Chondrocyte (in vitro differentiated cells): ENCODE data around the gene GGNBP2. TPM values are rescaled to one million over a fixed set of nuclear protein-coding genes. Genes with fewer than 3 reads are reported as not detected.

Experiments
- DNase-seq: peaks from one replicate; pipeline ENCODE4 v3.0.0; 2021; ENCODE audit warnings: mixed read lengths, low spot score
- H3K27ac Mint-ChIP-seq: one replicate; pipeline ENCODE4 v1.8.0; 2021; ENCODE audit warnings: mild to moderate bottlenecking, moderate library complexity, mixed read lengths; ENCODE audit not compliant: unreplicated experiment
- H3K27me3 Mint-ChIP-seq: 2 replicates; pipeline ENCODE4 v1.8.0; 2021; ENCODE audit warnings: low read depth, mixed read lengths
- H3K36me3 Mint-ChIP-seq: 2 replicates; pipeline ENCODE4 v1.8.0; 2021; ENCODE audit warnings: low read depth, mixed read lengths
- H3K4me1 Mint-ChIP-seq: 2 replicates; pipeline ENCODE4 v1.8.0; 2021; ENCODE audit warnings: low read depth, mild to moderate bottlenecking, mixed read lengths
- H3K4me3 Mint-ChIP-seq: one replicate; pipeline ENCODE4 v1.8.0; 2021; ENCODE audit warnings: mild to moderate bottlenecking, moderate library complexity, mixed read lengths; ENCODE audit not compliant: unreplicated experiment
- H3K9me3 Mint-ChIP-seq: 2 replicates; pipeline ENCODE4 v1.8.0; 2021; ENCODE audit warnings: low read depth, mixed read lengths
- total RNA-seq: library from RNA; stranded (reverse); gene quantifications from 3 replicates; pipeline ENCODE4 v1.2.1, GENCODE V29; 2021
- TF ChIP-seq, protein P1 (sequence below): fragments of 200-600 bp; sonication (generic); IDR thresholded peaks from 2 replicates; pipeline ENCODE4 v1.5.0; 2021; ENCODE audit warnings: antibody characterized with exemption, mild to moderate bottlenecking, moderate library complexity

Gene GGNBP2
- total RNA-seq, 1 donor from 2014 or later, result 68.2 TPM

DNA sequence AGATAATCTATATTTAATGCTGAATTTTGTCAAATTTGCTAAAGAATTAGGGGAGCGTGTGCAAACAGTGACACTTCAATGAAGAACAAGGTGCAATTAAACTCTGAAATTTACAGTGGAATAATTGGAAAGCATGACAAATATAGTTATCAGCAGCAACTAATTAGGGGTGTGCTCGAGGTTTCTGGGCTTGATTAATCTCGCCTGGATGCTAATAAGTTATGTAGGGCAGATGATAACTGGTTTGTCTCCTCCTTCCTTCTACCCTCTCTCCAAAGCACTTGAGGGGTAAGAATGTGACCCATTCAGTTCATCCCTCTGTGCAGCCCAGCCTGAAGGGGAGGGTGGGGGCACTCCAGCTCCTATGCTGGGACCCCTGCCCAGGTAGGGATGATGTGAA, 78.6 kb downstream of the GGNBP2 start:
- no peak for DNase-seq
- TF ChIP-seq, protein P1, sequence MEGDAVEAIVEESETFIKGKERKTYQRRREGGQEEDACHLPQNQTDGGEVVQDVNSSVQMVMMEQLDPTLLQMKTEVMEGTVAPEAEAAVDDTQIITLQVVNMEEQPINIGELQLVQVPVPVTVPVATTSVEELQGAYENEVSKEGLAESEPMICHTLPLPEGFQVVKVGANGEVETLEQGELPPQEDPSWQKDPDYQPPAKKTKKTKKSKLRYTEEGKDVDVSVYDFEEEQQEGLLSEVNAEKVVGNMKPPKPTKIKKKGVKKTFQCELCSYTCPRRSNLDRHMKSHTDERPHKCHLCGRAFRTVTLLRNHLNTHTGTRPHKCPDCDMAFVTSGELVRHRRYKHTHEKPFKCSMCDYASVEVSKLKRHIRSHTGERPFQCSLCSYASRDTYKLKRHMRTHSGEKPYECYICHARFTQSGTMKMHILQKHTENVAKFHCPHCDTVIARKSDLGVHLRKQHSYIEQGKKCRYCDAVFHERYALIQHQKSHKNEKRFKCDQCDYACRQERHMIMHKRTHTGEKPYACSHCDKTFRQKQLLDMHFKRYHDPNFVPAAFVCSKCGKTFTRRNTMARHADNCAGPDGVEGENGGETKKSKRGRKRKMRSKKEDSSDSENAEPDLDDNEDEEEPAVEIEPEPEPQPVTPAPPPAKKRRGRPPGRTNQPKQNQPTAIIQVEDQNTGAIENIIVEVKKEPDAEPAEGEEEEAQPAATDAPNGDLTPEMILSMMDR, result no peak
- H3K9me3 Mint-ChIP-seq, result no peaks in the 10 kb centered on the region
- H3K27me3 Mint-ChIP-seq, result no peaks in the 10 kb centered on the region
- H3K36me3 Mint-ChIP-seq, result no peaks in the 10 kb centered on the region
- H3K4me3 Mint-ChIP-seq, result no peak overlapping the region
- H3K27ac Mint-ChIP-seq, result no peak overlapping the region
- no peaks in the 10 kb centered on the region for H3K4me1 Mint-ChIP-seq

GRCh38 chr17:36625188-36625587, 80.5 kb downstream of the GGNBP2 start:
- no peak for DNase-seq
- TF ChIP-seq, protein P1, result no peak
- Mint-ChIP-seq H3K27me3 (no peaks in the 10 kb centered on the region), H3K4me3 (no peak overlapping the region), H3K36me3 (no peaks in the 10 kb centered on the region), H3K27ac (no peak overlapping the region), H3K9me3 (no peaks in the 10 kb centered on the region), H3K4me1 (peaks cover 3% of the 10 kb centered on the region)

DNA sequence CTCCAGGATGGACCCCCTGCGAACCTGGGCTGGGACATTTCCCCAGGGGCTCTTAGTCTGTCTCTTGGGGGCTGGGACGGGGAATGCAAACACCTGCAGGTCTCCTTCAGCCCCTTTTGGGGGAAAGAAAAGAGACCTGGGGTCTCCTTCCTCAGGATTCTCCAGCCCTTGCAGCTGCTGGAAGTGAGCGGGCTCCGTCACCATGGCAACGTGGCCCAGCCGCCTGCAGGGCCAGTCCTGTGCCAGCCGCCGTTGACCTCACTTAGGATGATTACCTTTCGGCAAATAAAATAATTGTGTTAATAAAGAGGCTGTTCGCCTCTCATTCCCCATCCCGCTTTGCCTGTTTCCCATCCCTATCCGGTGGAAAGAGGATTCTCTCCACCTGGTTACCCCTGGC, 82.4 kb downstream of the GGNBP2 start:
- H3K9me3 Mint-ChIP-seq, result no peaks in the 10 kb centered on the region
- no peak overlapping the region for H3K27ac Mint-ChIP-seq
- H3K4me1 Mint-ChIP-seq, result peaks cover 3% of the 10 kb centered on the region
- no peaks in the 10 kb centered on the region for H3K36me3 Mint-ChIP-seq
- TF ChIP-seq, protein P1, result no peak
- H3K4me3 Mint-ChIP-seq, result no peak overlapping the region
- DNase-seq, result no peak
- peaks cover 9% of the 10 kb centered on the region for H3K27me3 Mint-ChIP-seq

DNA sequence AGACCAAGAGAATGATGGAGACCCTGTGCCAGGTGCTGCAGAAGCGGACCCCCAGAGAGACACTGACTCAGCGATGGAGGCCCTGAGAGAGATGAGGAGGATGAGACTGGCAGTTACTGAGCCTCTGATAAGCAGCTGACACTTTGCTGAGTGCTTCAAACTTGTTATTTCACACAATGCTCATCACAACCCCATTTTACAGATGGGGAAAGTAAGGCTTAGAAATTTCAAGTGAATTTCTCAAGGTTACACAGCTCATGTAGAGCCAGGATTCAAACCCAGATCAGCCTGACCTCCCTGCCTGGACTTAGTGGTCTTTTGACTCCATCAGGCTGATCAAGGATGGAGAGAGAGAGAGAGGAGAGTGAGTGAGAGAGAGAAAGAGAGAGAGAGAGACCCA, 83.9 kb downstream of the GGNBP2 start:
- Mint-ChIP-seq H3K4me1 (peaks cover 15% of the 10 kb centered on the region), H3K9me3 (no peaks in the 10 kb centered on the region), H3K4me3 (no peak overlapping the region), H3K36me3 (no peaks in the 10 kb centered on the region), H3K27ac (no peak overlapping the region), H3K27me3 (peaks cover 20% of the 10 kb centered on the region)
- no peak for DNase-seq
- TF ChIP-seq, protein P1, result no peak

DNA sequence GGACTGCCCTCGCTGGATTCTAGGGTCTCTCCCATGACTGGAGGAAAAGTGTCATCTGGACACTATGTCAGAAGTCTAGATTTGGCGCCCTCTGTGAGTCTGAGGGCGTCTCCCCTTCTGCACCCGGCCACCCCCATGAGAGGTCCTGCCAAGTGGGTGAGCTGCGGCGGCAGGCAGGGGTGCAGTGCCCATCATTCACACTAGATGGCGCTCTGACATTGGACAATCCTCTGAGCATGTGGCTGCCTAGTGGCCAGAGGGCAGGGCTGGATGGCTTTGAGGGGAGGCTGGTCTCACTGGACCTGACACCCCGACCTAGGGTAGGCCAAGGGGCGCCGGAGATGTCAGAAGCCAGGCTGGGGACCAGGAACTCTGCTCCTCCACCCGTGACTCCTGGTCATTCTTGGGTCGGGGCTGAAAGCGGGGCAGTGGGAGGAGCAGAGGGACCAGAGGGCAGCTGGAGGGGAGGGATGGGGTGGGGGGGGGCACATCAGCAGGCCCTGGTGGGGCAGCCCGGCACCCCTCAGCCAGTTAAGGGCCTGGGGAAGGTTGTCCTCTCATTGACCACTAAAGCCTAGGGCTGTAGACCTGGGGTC, 84.6 kb downstream of the GGNBP2 start:
- no peaks in the 10 kb centered on the region for H3K9me3 Mint-ChIP-seq
- H3K36me3 Mint-ChIP-seq, result no peaks in the 10 kb centered on the region
- no peak overlapping the region for H3K27ac Mint-ChIP-seq
- no peak for DNase-seq
- H3K4me3 Mint-ChIP-seq, result no peak overlapping the region
- peaks cover 20% of the 10 kb centered on the region for H3K27me3 Mint-ChIP-seq
- peaks cover 18% of the 10 kb centered on the region for H3K4me1 Mint-ChIP-seq
- TF ChIP-seq, protein P1, result peak; percentile 98
